CD4-positive, alpha-beta T cell treated with Interleukin-15 for 1 hour (primary cell): ENCODE results near the gene PCCA.

Experiments
- DNase-seq: peaks from one replicate; pipeline ENCODE4 v3.0.0-alpha.2; 2020

Gene PCCA

GRCh38 chr13:100532090-100532766, 443.3 kb downstream of the PCCA start:
- no peak for DNase-seq

DNA sequence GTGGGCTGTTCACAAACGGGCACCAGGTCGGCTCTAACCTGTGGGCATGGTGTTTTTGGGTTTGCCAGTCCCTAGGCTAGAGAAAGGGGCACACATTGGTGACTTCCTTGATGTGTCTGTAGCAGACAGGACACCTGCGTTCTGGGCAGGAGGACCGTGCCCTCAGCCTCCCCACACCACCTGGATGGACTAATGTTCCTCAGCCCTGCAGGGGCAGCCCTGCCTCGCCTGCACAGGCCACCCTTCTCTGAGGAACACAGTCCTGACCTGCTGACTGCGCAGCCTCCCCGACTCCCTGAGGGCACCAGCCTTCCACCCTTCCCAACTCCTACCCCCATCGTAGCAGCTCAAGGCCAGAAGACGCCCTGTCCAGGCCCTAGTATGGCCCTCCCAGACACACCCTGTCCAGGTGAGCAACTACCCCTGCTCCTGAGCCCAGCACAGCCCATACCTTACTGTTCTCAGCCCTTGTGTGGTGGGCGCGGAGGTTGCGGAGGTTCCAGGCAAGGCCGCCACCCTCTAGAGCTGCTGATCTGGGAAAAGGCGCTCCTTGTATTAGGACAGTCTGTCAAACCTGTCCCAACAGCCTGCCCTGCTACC, 444.0 kb downstream of the PCCA start:
- DNase-seq, result no peak

DNA sequence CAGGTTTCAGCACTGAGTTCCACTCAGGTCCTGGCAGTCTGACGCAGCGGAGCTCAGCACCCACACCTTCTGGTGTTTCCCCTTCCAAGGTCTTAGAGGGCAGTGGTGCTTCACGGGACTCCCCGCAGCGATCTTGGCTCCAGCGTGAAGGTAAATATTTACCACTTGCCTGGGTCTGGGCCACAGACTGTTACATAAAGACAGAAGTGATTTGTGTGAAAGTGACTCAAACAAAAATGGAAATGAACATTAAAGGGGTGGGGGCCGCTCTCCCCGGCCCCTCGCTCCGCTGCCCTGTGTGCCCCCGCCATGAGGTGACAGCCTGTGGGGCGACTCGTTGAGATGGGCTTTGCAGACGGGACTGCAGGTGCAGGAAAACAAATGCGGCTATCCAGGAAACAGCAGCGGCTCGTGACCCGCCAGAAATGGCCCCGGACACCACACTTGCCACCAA, 444.7 kb downstream of the PCCA start:
- no peak for DNase-seq

DNA sequence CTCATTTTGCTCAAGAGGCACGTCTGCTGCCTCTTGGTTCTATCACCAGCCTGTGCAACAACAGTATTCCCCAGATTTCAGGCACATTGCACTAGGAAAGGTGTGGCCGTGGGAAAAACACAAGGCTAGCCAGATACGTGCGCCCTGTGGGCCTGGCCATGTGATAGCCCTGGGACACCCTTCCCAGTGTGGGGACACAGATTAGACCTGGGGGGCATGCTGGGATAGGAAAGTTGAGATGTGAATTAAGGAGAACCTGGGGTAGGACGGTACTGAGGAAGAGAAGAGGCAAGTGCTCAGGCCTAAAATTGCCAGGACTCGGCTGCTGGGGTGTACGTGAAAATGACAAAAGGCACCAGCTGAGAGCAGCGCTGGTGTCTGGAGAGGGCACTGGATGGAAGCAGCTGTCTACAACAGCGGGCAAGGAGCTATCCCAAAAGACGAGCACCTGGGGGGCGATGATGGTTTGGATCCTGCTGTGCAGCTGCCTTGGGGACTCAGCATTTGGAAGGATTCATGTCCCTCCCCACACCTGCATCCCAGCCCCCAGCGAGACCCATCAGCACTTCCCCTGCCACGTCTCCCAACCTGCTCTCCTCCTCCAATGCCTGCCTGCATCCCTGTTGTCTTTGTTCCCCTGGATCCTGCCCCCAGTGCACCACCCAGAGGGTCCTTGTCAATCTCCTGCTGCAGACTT, 445.4 kb downstream of the PCCA start:
- DNase-seq, result no peak

DNA sequence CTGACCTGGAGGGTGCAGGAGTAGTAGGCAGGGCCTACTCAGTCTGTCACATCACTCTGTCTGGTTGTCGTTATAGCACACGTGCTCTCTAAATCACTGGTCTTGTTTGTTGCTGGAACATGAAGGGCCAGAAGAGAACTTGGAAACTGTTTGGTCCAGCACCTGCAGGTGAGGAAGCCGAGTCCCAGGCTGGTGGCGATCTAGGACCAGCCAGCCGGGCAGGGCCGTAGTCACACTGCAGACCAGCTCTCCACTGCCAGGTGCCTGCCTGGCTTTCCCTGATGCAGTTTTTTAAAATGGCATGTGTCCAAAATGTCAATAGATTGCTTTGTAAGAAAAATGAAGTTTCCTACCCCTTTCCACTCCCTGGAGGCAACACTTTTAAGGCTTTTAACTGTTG, 446.0 kb downstream of the PCCA start:
- DNase-seq, result no peak

- DNase-seq, result no peak
Observed at GRCh38 chr13:100535426-100536135, 446.7 kb downstream of the PCCA start.

- no peak for DNase-seq
Observed at GRCh38 chr13:100536643-100537180, 447.8 kb downstream of the PCCA start.

GRCh38 chr13:100537486-100537885, 448.6 kb downstream of the PCCA start:
- no peak for DNase-seq

GRCh38 chr13:100537951-100538462, 449.1 kb downstream of the PCCA start:
- DNase-seq, result no peak

GRCh38 chr13:100540621-100541020, 451.7 kb downstream of the PCCA start:
- DNase-seq, result no peak

DNA sequence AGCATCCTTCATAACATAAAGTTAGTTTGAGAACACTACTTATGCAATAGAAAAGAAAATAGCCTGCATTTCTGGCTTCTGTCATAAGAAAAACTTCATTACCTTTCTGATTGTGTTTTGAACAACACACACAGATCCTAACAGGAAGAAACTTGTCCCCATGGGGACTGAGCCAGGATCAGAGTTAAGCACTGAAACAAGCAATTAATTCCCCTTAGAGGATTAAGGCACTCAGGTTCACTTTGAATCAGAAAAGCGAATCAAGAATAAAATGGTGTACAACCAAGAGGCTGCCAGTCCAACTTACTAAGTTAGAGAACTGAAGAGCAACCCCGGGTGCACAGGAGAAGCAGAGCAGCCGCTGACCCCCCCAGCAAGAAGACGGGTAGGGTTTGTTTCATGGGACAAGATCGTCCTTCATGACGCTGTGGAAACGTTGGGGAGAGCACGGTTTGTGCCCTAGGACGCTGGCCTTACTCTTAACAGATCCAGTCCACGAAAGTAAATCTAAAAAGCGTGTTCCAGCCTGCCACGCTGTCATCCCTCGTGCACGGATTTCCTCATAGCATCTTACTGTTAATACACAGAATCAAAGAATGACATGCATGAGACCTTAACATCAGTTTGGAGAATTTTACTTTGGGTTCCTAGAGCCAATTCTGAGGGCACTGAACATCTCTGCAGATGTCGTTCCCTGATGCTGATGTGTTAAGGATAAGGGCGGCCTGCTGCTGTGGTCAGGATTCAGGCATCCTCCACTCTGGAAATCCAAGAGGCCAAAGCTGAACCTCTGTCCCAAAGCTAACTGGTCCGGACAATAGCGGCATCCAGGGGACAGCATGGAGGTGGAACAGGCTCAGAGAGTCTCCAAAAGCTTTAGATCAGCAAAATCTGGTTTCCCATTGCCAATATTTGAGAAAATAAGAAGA, 453.3 kb downstream of the PCCA start:
- DNase-seq, result no peak

DNA sequence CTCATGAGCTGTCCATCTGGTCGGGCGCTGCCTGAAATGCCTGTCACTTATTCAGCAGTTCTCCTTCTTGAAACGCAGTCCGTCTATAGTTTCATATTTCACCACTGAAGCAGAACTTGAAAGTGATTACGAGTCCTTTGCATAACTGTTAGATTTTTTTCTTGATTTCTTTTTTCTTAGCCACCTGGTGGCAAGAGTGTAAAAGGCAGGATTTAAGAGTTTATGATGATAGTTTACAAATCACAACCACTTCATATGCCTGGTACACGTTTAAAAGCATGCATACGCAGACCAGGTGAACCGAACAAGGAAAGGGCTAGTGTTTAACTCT, 453.9 kb downstream of the PCCA start:
- no peak for DNase-seq

- no peak for DNase-seq
Observed at GRCh38 chr13:100543872-100544602, 455.1 kb downstream of the PCCA start.

- no peak for DNase-seq
Observed at GRCh38 chr13:100544866-100545683, 456.2 kb downstream of the PCCA start.

DNA sequence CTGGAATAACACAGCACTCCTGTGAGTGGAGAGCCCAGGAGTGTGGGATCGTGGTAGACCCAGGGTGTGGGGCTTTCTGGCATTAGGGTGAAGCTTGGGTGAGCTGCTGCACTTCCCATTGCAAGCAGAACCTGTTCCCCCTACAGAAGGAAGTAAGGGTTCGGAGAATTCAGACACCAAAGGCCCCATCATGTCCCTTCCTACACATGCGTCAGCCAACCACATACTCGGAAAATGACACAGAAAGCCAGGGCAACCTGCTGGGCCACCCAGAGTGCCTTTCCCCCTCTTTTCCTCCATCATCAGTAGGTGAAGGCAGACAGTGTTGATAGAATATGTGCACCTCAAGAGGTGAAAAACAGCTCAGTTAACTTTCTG, 456.8 kb downstream of the PCCA start:
- DNase-seq, result no peak

DNA sequence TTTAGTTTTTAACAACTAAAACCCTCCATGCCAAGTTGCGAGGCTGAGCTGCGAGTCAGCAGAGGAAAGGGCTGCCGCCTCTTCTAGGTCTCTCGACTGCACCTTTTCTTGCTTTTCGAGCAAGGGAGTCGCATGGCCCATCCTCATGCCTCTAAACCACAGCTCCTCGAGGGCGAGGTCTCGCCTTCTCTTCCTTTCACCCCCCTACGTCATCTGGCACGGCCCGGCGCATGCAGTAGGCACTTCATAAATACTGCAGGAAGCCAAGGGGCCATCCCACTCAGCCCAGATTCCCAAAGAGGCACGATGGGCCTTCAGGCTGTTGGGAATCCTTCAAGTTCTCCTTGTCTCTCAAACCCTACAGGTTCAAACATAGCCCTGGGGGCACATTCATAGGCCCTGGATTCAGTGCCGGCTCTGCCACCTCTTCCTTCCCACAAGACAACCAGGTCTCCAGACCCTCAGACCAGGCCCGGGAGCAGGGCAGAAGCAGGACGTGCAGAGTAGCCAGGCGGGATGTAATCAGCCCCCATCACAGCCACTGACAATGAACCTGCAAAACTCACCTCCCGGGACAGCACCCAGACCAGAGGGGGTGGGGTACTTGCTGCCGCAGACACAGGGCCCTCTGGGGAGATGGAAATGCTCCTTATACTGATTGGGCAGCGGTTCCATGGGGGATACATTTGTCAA, 458.0 kb downstream of the PCCA start:
- no peak for DNase-seq

GRCh38 chr13:100547791-100548201, 458.9 kb downstream of the PCCA start:
- DNase-seq, result no peak

- DNase-seq, result no peak
Observed at GRCh38 chr13:100549316-100549715, 460.4 kb downstream of the PCCA start.

GRCh38 chr13:100552755-100553154, 463.9 kb downstream of the PCCA start:
- DNase-seq, result no peak

- DNase-seq, result no peak
Observed at GRCh38 chr13:100559886-100560285, 471.0 kb downstream of the PCCA start.
